GM10266 (cell line): ENCODE results near the gene MSL3B.

Experiments used
- DNase-seq: peaks from one replicate; pipeline ENCODE4 v3.0.0; 2012; ENCODE audit errors: extremely low spot score
- CTCF ChIP-seq: IDR thresholded peaks from 2 replicates; pipeline ENCODE4 v1.5.1; 2012; ENCODE audit warnings: mild to moderate bottlenecking, low read depth; ENCODE audit not compliant: control insufficient read depth, insufficient read depth; ENCODE audit errors: missing control alignments

Gene MSL3B

GRCh38 chr2:233862261-233862768, 5.9 kb downstream of the MSL3B start:
- no peak for TF ChIP-seq CTCF
- no peak for DNase-seq

DNA sequence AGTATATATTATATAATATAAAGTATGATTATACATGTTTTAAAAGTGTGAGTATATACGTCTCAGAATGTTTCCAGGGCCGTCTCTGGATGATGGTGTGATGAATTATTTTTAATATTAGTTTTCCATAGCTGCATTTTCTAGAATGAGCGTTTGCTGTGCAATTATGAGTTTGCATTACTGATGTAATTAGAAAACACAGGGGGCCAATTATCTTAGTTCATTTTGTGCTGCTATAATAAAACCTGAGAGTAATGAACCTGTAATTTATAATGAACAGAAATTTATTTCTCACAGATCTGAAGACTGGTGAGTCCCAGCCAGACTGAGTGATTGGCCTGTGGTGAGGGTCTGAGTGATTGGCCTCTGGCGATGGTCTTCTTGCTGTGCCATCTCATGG, 9.9 kb downstream of the MSL3B start:
- no peak for DNase-seq
- no peak for TF ChIP-seq CTCF

DNA sequence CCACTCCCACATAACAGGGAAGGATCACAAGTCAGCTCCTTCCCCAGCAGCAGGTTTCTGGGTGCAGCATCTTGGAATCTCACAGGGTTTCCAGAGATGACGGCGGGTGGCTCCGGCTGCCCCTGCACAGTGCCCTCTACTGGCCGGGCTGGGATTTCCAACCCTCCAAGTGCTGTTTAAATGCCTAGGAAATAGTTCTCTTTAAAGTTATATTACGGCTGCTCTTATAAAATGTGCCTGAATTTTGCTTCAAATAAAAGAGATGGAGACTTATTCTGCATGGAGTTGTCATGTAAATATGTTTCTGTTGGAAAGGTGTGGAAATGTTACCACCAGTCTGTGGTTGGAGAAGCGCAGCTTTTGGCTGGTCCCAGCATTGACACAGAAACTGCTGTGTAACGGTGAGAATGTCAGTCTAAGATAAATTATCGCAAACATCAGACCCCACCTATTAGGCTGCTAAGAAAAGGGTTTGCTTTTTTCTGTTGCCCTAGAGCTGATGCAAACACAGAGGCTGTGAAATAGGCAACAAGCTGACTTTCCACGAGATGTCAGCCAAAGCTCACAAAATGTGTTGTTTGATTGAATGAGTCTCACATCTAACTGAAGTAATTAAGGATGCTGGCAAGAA, 10.6 kb downstream of the MSL3B start:
- peak; percentile 57 for DNase-seq
- TF ChIP-seq CTCF, result peak; percentile 70

DNA sequence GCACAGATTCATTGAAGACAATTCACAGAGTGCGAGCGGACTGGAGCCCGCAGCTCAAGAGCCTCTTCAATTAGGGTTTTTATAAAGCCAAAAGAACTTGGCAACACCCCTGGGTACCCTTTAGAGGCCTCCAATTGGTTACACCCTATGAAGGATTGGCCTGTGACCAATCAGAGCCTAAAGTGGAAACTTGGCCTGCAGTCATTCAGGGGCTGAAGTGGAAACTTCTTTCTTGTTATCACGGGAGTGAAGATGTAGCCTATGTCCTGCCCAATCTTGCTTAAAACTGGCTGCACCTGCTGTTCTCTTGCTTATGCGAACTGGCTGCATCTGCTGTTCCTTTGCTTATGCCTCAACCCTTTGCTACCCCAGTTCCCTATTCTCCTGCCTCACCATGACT, 12.0 kb downstream of the MSL3B start:
- no peak for TF ChIP-seq CTCF
- no peak for DNase-seq

DNA sequence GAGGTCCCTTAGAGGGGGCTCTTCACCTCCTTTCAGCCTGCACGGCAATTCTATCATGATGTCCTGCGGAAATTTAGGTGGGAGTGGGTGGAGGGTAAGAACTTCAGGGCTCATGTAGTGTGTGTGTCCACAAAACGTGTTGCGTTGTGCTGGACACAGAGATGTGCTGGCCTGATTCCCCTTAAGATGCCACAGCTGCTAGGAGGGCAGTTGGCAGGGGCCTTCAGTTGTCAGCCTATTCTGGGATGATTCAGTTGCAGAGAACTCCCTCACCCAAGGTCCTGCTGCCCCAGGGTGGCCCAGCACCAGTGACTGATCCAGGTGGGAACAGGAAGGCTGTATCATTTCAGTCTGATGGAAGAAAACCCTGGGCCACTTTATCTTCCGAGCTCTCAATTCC, 12.8 kb downstream of the MSL3B start:
- TF ChIP-seq CTCF, result no peak
- DNase-seq, result no peak

- TF ChIP-seq CTCF, result no peak
- DNase-seq, result peak; percentile 98
Measured at GRCh38 chr2:233854241-233854981, 13.8 kb downstream of the MSL3B start, which contains the start of gene HJURP. TSS of gene HJURP (minus strand) at chr2:233854535. CDS start at chr2:233854500, 35 bp downstream.

DNA sequence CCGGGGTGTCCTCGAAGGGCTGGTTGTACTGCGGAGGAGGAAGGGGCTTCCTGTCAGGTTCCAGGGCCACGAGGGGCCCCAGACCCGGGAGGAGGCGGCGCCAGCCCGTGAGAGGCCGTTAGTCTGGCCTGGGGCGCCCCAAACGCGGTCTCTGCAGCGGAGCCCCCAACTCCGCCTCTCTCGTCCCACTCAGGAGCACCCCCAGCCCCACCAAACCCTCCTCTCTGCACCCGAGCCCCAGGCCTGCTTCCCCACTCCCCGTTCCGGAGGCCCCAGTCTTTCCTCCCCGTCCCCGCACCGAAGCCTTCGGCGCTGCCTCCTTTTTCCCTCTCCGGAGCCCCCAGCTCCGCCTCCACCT, 14.3 kb downstream of the MSL3B start:
- no peak for DNase-seq
- TF ChIP-seq CTCF, result no peak
